ENCODE measurements around the gene NINJ1. TPM values are rescaled to one million over a fixed set of nuclear protein-coding genes. Genes with fewer than 3 reads are reported as not detected.

The NINJ1 gene
- total RNA-seq, 2 donors from 2014 or later: 71.2 to 194 TPM

DNA sequence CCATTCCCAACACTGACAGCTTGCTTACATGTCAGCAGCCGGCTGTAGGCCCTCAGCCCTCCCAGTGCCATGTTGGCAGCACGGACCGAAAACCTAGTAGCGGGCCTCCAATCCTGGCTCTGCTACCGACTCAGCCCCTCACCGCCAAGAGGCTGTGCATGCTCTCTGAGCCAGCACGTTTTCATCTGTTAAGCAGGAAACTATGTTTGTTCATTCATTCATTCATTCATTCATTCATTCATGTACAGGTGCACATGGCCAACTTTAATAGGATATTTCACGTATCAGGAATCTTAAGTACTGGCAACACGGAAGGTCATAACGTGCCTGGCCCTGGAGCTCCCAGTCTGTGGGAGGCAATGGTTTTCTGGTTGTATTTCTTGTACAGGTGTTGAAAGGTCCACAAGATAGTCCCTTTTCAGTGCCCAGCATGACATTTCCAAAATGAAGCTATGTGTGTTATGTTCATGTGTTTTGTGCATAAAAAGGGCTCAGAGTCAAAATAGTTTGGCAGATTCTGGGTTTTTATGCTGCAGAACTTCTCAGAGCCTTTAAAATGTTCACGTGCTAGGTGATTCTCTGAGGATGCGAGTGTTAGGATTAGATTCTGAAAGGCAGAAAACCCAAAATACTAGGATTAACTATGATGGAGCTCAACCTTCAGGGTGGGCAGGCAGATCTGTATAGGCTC, 57.8 kb downstream of the NINJ1 start:
- Histone ChIP-seq H3K36me3 (no peaks in the 10 kb centered on the region), H3K27me3 (replicated peaks; ENCODE audit: insufficient read depth) (no peaks in the 10 kb centered on the region), H3K27ac (no peak overlapping the region), H3K9me3 (no peaks in the 10 kb centered on the region), H3K4me3 (no peak overlapping the region), H3K4me1 (ENCODE audit: control insufficient read depth in 1 of 2, low read depth in 2 of 2) (peaks cover 3 to 29% of the 10 kb centered on the region in 2 donors)
- ATAC-seq (ENCODE audit: insufficient number of reproducible peaks, low FRiP score, low read depth) (no peak), DNase-seq (ENCODE audit: low spot score) (no peak)
- TF ChIP-seq, protein P1, sequence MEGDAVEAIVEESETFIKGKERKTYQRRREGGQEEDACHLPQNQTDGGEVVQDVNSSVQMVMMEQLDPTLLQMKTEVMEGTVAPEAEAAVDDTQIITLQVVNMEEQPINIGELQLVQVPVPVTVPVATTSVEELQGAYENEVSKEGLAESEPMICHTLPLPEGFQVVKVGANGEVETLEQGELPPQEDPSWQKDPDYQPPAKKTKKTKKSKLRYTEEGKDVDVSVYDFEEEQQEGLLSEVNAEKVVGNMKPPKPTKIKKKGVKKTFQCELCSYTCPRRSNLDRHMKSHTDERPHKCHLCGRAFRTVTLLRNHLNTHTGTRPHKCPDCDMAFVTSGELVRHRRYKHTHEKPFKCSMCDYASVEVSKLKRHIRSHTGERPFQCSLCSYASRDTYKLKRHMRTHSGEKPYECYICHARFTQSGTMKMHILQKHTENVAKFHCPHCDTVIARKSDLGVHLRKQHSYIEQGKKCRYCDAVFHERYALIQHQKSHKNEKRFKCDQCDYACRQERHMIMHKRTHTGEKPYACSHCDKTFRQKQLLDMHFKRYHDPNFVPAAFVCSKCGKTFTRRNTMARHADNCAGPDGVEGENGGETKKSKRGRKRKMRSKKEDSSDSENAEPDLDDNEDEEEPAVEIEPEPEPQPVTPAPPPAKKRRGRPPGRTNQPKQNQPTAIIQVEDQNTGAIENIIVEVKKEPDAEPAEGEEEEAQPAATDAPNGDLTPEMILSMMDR (IDR thresholded peaks at IDR 0.05): no peak

GRCh38 chr9:93072383-93072795, 61.7 kb downstream of the NINJ1 start:
- H3K4me3 ChIP-seq: no peak overlapping the region
- ATAC-seq (ENCODE audit: insufficient number of reproducible peaks, low FRiP score, low read depth) (no peak), DNase-seq (ENCODE audit: low spot score) (no peak)
- H3K4me1 ChIP-seq (ENCODE audit: control insufficient read depth in 1 of 2, low read depth in 2 of 2): peaks cover 3 to 33% of the 10 kb centered on the region in 2 donors
- TF ChIP-seq, protein P1 (IDR thresholded peaks at IDR 0.05): no peak
- peak overlapping the region; percentile 4 to 37 for H3K27ac ChIP-seq
- no peaks in the 10 kb centered on the region for H3K27me3 ChIP-seq (replicated peaks; ENCODE audit: insufficient read depth)
- H3K9me3 ChIP-seq: no peaks in the 10 kb centered on the region
- no peaks in the 10 kb centered on the region for H3K36me3 ChIP-seq

Other genes starting within 250 kb of the NINJ1 start
- 10 to 100 TPM in 1 of 2 donors, 1 to 10 TPM in 1; 9.9 to 13.7 TPM for gene FGD3, start 186.7 kb downstream of the NINJ1 start, total RNA-seq
- 10 to 100 TPM in 1 of 2 donors, 1 to 10 TPM in 1; 7.0 to 21.4 TPM for gene SUSD3, start 75.5 kb downstream of the NINJ1 start, total RNA-seq
- 100 to 1,000 TPM in 1 of 2 donors, 10 to 100 TPM in 1; 46.3 to 103 TPM for gene CARD19, start 38.0 kb downstream of the NINJ1 start, total RNA-seq
- 1 to 10 TPM in 1 of 2 donors, under 1 TPM in 1; 0.95 to 4.7 TPM for gene WNK2, start 49.9 kb upstream of the NINJ1 start, total RNA-seq